Heart right ventricle (tissue), 16 donors: ENCODE measurements around the gene NTRK2. TPM values are rescaled to one million over a fixed set of nuclear protein-coding genes. Genes with fewer than 3 reads are reported as not detected.

Source experiments
- ATAC-seq, 8 donors: fragments of 200-7000 bp; cut with Tn5 transposase; one replicate each; pipeline ENCODE4 v1.9.1; 2020; ENCODE audit warnings: mild to moderate bottlenecking in 8 of 8, moderate library complexity in 8 of 8, moderate number of reproducible peaks in 1 of 8
- DNase-seq, 2 donors: peaks; one replicate each; pipeline ENCODE4 v3.0.0-alpha.2; 2020
- H3K27ac ChIP-seq, 10 donors: fragments of 200-600 bp; sonication (generic) in 2 of 10; one replicate each; pipeline versions ENCODE4 v1.5.0 to v1.8.0; 2020 to 2022; ENCODE audit warnings: mild to moderate bottlenecking in 3 of 10
- H3K27me3 ChIP-seq, 7 donors: fragments of 200-600 bp; one replicate each; pipeline ENCODE4 v1.8.0; 2021 to 2022; ENCODE audit warnings: mild to moderate bottlenecking in 2 of 7
- H3K36me3 ChIP-seq, 9 donors: fragments of 200-600 bp; sonication (generic) in 1 of 9; one replicate each; pipeline versions ENCODE4 v1.5.0 to v1.8.0; 2020 to 2022; ENCODE audit warnings: mild to moderate bottlenecking in 2 of 9
- H3K4me1 ChIP-seq, 9 donors: fragments of 200-600 bp; sonication (generic) in 1 of 9; one replicate each; pipeline versions ENCODE4 v1.5.0 to v1.8.0; 2020 to 2022; ENCODE audit warnings: mild to moderate bottlenecking in 4 of 9
- H3K4me3 ChIP-seq, 10 donors: fragments of 200-600 bp; sonication (generic) in 2 of 10; one replicate each; pipeline versions ENCODE4 v1.5.0 to v1.8.0; 2020 to 2022; ENCODE audit warnings: mild to moderate bottlenecking in 7 of 10, moderate library complexity in 2 of 10
- H3K9me3 ChIP-seq, 11 donors: fragments of 200-600 bp in 10 of 11; sonication (generic) in 2 of 11; one replicate each; pipeline versions ENCODE4 v1.5.0 to v1.8.0; 2013 to 2022; ENCODE audit warnings: mild to moderate bottlenecking in 2 of 11, control low read depth in 1 of 11, moderate library complexity in 1 of 11
- WGBS, 2 donors: extraction: QIAGEN DNeasy Blood & Tissue Kit; methylation state at CpG; one replicate each; pipeline ENCODE4 v1.1.7; 2013; ENCODE audit warnings: inconsistent platforms in 1 of 2; 5-methylcytosine and 5-hydroxymethylcytosine counted together
- intact Hi-C, 10 donors: fragments of 100-400 bp; cut with DNase I; formaldehyde crosslinking; loops; one replicate each; pipeline versions ENCODE4 v1.11.1 to v1.14.2; 2022
- polyA plus RNA-seq, 2 donors: library from polyadenylated mRNA; stranded (reverse); fragments of 200-250 nt; gene quantifications; one replicate each; pipeline ENCODE4 v1.2.3, GENCODE V29; 2013
- total RNA-seq, 10 donors: library from RNA; stranded (reverse); fragmentation: NEBNext Ultra II Directional in 3 of 10; extraction: Animal tissue kit (Norgen Biotek cat#: 25700) in 3 of 10; gene quantifications; one replicate each; pipeline versions ENCODE4 v1.2.1 to v1.2.4, GENCODE V29; 2021 to 2023
- TF ChIP-seq, protein P1 (sequence below), 9 donors: fragments of 200-600 bp; sonication (generic) in 2 of 9; IDR thresholded peaks; one replicate each; pipeline versions ENCODE4 v1.5.0 to v1.8.0; 2021 to 2022; ENCODE audit warnings: antibody characterized with exemption in 9 of 9, mild to moderate bottlenecking in 5 of 9, moderate library complexity in 1 of 9
- donor health status: Arrhythmogenic right ventricular cardiomyopathy.
- donor health status: ischemic (EF 13 %, LVEDD 7.1; RV severe dilation, severe dysfunction).
- donor health status: healthy with polysubstance abuse.
- donor health status: DM: no; HTN: yes; CAD: no.
- donor health status: DM: no; HTN: no; CAD: no.
- donor health status: ischemic (EF 25% LVEDD 6.9; RV normal size, moderate dysfunction).
- donor health status: ischemic (EF 25% LVEDD 5.7; RV mildly dilated, moderate dysfunction).
- donor health status: healthy.
- donor health status: DM: yes; HTN: yes; CAD: no.
- donor health status: Ischemic cardiomyopathy.
- donor health status: ischemic (EF 35%, LVEDD 5.7; RV mildly dilated, moderate dysfunction).
- donor health status: nonischemic (EF 11% LVEDD 7.7; RV severe dilation, severe dysfunction).
- donor health status: DM: yes; HTN: yes; CAD: no.
- donor health status: PGD.
- donor health status: ischemic (EF 29% LVEDD 5.4; RV normal size, mild dysfunction).
- donor health status: nonischemic (EF 23%, LVEDD 6.1; RV moderate dilation, normal function).

Gene NTRK2
- total and polyA plus RNA-seq, 12 donors, result 1.8 to 7.7 (median 3.0) TPM

DNA sequence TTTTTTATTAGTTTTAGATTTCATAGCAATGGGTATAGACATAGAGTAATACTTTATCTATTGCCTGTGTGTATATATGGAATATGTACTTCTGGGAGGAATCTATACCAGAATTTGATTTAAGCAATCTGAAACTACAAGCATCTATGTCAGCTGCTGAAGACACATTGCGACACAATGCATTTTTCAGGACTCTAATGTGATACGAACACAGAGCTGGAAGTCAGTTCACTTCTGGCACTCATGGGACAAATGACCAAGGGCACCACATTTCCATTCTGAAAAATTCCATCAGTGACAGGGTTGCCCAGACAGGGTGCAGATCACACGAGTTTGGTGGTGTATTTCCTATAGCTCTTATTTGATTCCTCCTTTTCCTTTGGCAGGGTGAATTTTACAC, 259.5 kb downstream of the NTRK2 start:
- no peak overlapping the region for H3K4me3 ChIP-seq
- peaks cover 0 to 8% (median 0%) of the 10 kb centered on the region in 7 donors for H3K27me3 ChIP-seq
- no peak for DNase-seq
- no peaks in the 10 kb centered on the region for H3K4me1 ChIP-seq
- no peak overlapping the region for H3K27ac ChIP-seq
- intact Hi-C loops, result loop anchor here in 1 of 10 donors (2.0 kb wide), 1 partner anchor 22 kb away; no protein-coding TSS in a partner anchor
- H3K9me3 ChIP-seq, result no peaks in the 10 kb centered on the region
- no peak for ATAC-seq
- 88 to 93% methylated on average over 3 of the region's 3 CpGs for WGBS, 2 donors
- TF ChIP-seq, protein P1, sequence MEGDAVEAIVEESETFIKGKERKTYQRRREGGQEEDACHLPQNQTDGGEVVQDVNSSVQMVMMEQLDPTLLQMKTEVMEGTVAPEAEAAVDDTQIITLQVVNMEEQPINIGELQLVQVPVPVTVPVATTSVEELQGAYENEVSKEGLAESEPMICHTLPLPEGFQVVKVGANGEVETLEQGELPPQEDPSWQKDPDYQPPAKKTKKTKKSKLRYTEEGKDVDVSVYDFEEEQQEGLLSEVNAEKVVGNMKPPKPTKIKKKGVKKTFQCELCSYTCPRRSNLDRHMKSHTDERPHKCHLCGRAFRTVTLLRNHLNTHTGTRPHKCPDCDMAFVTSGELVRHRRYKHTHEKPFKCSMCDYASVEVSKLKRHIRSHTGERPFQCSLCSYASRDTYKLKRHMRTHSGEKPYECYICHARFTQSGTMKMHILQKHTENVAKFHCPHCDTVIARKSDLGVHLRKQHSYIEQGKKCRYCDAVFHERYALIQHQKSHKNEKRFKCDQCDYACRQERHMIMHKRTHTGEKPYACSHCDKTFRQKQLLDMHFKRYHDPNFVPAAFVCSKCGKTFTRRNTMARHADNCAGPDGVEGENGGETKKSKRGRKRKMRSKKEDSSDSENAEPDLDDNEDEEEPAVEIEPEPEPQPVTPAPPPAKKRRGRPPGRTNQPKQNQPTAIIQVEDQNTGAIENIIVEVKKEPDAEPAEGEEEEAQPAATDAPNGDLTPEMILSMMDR (IDR thresholded peaks at IDR 0.05), result no peak
- no peaks in the 10 kb centered on the region for H3K36me3 ChIP-seq

DNA sequence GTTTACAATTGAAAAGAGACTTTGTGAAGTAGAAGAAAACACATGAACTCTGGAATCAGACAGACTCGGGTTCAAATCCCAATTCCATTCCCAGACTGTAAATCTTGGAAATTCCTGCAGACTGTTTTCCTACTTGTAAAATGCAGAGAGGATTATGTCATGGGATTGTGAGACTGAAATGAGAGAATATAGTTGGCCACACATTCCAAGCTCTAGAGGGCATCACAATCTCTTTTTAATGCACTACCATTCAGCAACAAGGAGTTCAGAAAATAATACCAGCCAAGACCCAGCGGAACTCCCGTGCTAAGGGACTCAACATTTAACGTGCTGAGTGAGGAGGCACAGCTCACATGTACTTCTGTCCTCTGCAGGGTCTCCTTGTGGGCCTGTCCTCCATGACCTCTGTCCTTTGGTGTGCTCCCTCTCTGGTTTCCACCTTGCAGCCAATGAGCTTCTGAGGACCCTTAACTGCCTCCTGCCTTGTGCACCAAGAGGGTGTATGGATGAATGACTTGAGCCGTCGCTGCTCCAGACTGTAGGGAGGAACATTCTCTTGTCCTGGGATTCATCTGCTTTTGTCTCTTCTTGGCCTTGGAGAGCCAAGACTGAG, 263.5 kb downstream of the NTRK2 start:
- no peak overlapping the region for H3K27ac ChIP-seq
- TF ChIP-seq, protein P1 (IDR thresholded peaks at IDR 0.05), result peak in 1 of 9 donors; percentile 12
- H3K27me3 ChIP-seq, result peaks cover 0 to 8% (median 0%) of the 10 kb centered on the region in 7 donors
- no peaks in the 10 kb centered on the region for H3K36me3 ChIP-seq
- H3K4me1 ChIP-seq, result no peaks in the 10 kb centered on the region
- H3K4me3 ChIP-seq, result no peak overlapping the region
- ATAC-seq (no peak), DNase-seq (no peak)
- intact Hi-C loops, result loop anchor here in 1 of 10 donors (10.0 kb wide), 1 partner anchor 62 kb away; no protein-coding TSS in a partner anchor
- H3K9me3 ChIP-seq, result no peaks in the 10 kb centered on the region
- 80 to 86% methylated on average over 6 of the region's 6 CpGs for WGBS, 2 donors

DNA sequence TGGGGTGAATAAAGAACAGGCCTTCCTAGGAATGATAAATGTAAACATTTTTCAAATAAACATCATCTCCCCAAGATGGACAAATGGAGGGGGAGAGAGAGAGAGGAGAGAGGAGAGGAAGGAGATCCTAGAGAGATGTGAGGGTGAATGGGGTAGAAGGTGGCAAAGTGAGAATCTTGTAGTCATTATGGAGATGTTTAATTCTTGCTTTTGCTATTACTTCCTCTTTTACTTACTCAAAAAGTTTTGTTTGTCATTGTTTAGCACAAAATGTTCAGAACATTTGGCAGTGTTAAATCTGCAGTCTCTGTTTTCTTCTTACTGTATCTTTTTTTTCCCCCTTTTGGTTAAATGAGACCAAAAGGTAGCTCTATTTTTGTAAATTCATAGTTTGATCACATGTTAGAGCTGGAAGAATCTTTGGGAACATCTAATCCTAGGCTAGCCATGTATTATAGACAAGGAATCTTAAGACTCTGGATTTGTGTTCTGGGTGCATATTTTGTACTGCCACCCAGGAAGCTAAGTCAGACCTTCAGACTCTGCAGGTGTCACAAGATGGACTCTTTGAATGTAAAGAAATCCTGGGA, 266.1 kb downstream of the NTRK2 start:
- H3K36me3 ChIP-seq, result no peaks in the 10 kb centered on the region
- TF ChIP-seq, protein P1 (IDR thresholded peaks at IDR 0.05), result no peak
- intact Hi-C loops, result loop anchor here in 1 of 10 donors (10.0 kb wide), 1 partner anchor 59 kb away; no protein-coding TSS in a partner anchor
- no peaks in the 10 kb centered on the region for H3K4me1 ChIP-seq
- no peaks in the 10 kb centered on the region for H3K9me3 ChIP-seq
- no peak for ATAC-seq
- no peak for DNase-seq
- no peak overlapping the region for H3K4me3 ChIP-seq
- H3K27ac ChIP-seq, result no peak overlapping the region
- H3K27me3 ChIP-seq, result no peaks in the 10 kb centered on the region

DNA sequence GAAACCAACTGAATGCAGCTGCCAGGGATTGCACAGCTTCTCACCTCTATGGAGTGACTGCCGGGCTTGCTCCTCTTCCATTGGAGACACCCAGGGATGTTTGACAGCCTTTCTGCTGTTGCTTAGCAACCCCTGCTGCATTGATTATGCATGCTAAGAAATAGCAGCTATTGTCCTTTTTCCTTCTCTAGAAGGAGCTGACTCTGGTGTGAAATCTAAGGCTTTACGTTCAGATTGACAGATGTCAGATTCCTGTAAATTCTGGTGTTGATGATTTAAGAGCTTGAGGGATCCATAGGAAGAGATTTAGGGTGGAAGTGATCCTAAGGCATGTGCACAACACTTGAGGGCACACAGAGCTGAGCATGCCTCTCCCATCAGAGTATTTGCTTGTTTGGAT, 267.7 kb downstream of the NTRK2 start:
- Histone ChIP-seq H3K9me3 (no peaks in the 10 kb centered on the region), H3K27ac (no peak overlapping the region), H3K27me3 (no peaks in the 10 kb centered on the region), H3K36me3 (no peaks in the 10 kb centered on the region), H3K4me3 (no peak overlapping the region), H3K4me1 (no peaks in the 10 kb centered on the region)
- TF ChIP-seq, protein P1 (IDR thresholded peaks at IDR 0.05), result no peak
- no peak for DNase-seq
- 84 to 93% methylated on average over 2 of the region's 2 CpGs for WGBS, 2 donors
- intact Hi-C loops, result loop anchor here in 1 of 10 donors (10.0 kb wide), 1 partner anchor 58 kb away; no protein-coding TSS in a partner anchor
- ATAC-seq, result no peak
